ENCODE data around the gene PTN.

Gene PTN

DNA sequence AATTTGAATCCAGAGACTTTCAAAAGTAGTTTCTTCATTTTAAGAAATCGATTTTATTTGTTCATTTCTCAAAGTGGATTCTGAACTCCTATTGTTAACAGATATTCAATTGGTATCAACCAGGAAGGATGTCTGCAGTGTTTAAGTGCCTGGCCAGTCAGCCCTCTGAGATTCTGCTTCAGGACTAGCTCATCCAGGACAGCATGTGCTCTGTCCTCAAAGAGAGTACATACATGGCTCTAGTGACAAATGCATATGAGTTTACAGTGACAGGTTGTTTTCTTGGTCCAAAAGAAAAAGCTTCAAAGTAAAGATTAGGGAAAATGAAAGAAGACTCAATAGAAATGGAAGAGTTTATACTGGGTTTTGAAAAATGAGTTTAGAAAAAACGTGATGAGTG, 8.4 kb upstream of the PTN start:
- TF ChIP-seq, protein P1, sequence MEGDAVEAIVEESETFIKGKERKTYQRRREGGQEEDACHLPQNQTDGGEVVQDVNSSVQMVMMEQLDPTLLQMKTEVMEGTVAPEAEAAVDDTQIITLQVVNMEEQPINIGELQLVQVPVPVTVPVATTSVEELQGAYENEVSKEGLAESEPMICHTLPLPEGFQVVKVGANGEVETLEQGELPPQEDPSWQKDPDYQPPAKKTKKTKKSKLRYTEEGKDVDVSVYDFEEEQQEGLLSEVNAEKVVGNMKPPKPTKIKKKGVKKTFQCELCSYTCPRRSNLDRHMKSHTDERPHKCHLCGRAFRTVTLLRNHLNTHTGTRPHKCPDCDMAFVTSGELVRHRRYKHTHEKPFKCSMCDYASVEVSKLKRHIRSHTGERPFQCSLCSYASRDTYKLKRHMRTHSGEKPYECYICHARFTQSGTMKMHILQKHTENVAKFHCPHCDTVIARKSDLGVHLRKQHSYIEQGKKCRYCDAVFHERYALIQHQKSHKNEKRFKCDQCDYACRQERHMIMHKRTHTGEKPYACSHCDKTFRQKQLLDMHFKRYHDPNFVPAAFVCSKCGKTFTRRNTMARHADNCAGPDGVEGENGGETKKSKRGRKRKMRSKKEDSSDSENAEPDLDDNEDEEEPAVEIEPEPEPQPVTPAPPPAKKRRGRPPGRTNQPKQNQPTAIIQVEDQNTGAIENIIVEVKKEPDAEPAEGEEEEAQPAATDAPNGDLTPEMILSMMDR (IDR thresholded peaks at IDR 0.05; ENCODE audit: control extremely low read depth, extremely low read depth, low read depth, missing control alignments) = no peak
- no peak for DNase-seq (ENCODE audit: extremely low spot score)
- POLR2A ChIA-PET = no interaction called here
- CTCF ChIA-PET = no interaction called here

DNA sequence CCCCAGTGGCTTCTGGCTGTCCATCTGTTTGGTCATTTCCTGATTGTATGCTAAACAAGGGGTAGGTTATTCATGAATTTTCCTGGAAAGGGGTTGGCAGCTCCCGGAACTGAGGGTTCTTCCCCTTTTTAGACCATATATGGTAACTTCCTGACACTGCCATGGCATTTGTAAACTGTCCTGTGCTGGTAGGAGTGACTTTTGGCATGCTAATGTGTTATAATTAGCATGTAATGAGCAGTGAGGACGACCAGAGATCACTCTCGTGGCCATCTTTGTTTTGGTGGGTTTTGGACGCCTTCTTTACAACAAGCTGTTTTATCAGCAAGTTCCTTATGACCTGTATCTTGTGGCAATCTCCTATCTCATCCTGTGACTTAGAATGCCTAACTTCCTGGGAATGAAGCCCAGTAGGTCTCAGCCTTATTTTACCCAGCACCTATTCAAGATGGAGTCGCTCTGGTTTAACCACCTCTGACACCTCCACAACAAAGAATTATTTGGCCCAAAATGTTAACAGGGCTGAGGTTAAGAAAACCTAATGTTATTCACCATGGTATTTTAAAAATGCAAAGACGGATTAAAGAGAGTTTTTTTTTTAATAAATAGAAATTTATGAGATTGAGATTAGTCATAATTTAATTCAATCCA, 2.4 kb upstream of the PTN start:
- TF ChIP-seq, protein P1 (IDR thresholded peaks at IDR 0.05; ENCODE audit: control extremely low read depth, extremely low read depth, low read depth, missing control alignments) = no peak
- no peak for DNase-seq (ENCODE audit: extremely low spot score)
- ChIA-PET POLR2A (no interaction called here), CTCF (no interaction called here)

DNA sequence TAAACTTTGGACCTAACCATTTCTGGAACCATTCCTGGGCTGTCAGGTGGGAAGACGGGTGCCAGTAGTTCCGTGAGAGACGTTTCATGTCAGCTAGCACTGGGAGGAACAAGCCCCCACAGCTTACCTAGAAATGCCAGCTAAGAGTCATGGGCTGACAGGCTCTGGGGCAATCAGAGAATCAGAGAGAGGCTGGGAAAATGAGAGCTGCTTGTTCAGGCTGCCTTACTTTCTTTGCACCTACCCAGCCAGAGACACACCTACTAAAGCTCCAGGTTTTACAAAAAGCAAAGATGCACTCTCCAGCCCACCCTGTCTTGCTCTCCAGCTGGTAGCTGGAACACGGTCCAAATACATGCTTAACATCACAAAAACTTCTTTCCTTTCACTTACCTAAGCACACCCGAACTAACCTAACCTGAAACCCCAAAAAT, 688 bp downstream of the PTN start:
- CTCF ChIA-PET = interaction anchor here (1.1 to 1.4 kb wide), 3 partner anchors 10 to 112 kb away, joined by 3 read pairs; no protein-coding TSS in a partner anchor
- no peak for DNase-seq (ENCODE audit: extremely low spot score)
- POLR2A ChIA-PET = no interaction called here
- TF ChIP-seq, protein P1 (IDR thresholded peaks at IDR 0.05; ENCODE audit: control extremely low read depth, extremely low read depth, low read depth, missing control alignments) = no peak

- TF ChIP-seq, protein P1 (IDR thresholded peaks at IDR 0.05; ENCODE audit: control extremely low read depth, extremely low read depth, low read depth, missing control alignments) = no peak
- ChIA-PET CTCF (interaction anchor here (1.1 to 1.4 kb wide), 4 partner anchors 10 to 112 kb away, joined by 3 to 4 read pairs (median 3); no protein-coding TSS in a partner anchor), POLR2A (no interaction called here)
- DNase-seq (ENCODE audit: extremely low spot score) = no peak
Measured at GRCh38 chr7:137342265-137342664, 1.3 kb downstream of the PTN start.

DNA sequence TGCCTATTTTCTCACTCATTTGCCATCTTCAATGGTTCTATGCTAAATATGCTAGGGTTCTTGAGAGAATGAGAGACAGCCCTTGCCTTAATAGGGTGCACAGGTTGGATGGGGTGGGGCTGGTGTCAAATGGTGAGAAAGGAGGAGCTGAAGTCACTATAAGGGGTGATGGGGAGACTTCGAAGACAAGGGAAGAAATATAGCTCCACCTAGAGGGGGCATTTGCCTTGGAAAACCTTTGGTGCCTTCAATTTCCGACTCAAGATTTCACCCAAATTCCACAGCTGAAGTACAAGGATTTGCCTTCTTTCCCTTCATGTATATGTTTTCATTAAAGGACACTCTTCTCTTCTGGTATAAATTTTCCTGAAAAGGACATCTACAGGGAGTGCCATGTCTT, 5.6 kb downstream of the PTN start:
- TF ChIP-seq, protein P1 (IDR thresholded peaks at IDR 0.05; ENCODE audit: control extremely low read depth, extremely low read depth, low read depth, missing control alignments) = no peak
- no peak for DNase-seq (ENCODE audit: extremely low spot score)
- ChIA-PET POLR2A (no interaction called here), CTCF (interaction anchor here (1.4 kb wide), 1 partner anchor 13 kb away, joined by 3 read pairs; no protein-coding TSS in a partner anchor)

- POLR2A ChIA-PET = no interaction called here
- CTCF ChIA-PET = interaction anchor here (1.7 kb wide), 1 partner anchor 9 kb away, joined by 5 read pairs; no protein-coding TSS in a partner anchor
- DNase-seq (ENCODE audit: extremely low spot score) = no peak
- TF ChIP-seq, protein P1 (IDR thresholded peaks at IDR 0.05; ENCODE audit: control extremely low read depth, extremely low read depth, low read depth, missing control alignments) = no peak
Measured at GRCh38 chr7:137335814-137336213, 7.7 kb downstream of the PTN start.

All from GM10248 (cell line).